A549 (cell line): ENCODE data around the gene AKAP14. TPM values are rescaled to one million over a fixed set of nuclear protein-coding genes. Genes with fewer than 3 reads are reported as not detected.
"Not testable (repeated sequence)": the region's sequence is repeated elsewhere in the genome, so short reads cannot be mapped to it uniquely, and the experiment has no call there.

Source experiments
- ATAC-seq, 2 experiments: fragments of 200-7000 bp in 1 of 2; fragments of >200 bp in 1 of 2; cut with Nextera tagmentation in 1 of 2; cut with Tn5 transposase in 1 of 2; 3 replicates each; pipeline versions ENCODE4 v1.8.0 to v1.9.1; 2018 to 2020; ENCODE audit warnings: mild to moderate bottlenecking in 1 of 2, moderate library complexity in 1 of 2
- CTCF ChIA-PET: fragments of 300-600 bp; sonication (Branson Sonifier 250); formaldehyde crosslinking; extraction: SDS; loops from one replicate; lab custom pipeline; 2021; ENCODE audit warnings: antibody characterized with exemption, inconsistent platforms; lab: Yijun Ruan, JAX
- POLR2A ChIA-PET: fragments of 350-600 bp; formaldehyde crosslinking; extraction: SDS; loops from one replicate; lab custom pipeline; 2021; ENCODE audit warnings: antibody characterized with exemption, inconsistent platforms; lab: Yijun Ruan, JAX
- DNase-seq, 2 experiments: peaks; one replicate each; pipeline versions ENCODE4 v3.0.0 to v3.0.0-alpha.2; 2011 to 2016; ENCODE audit warnings: low read depth in 1 of 2, low spot score in 1 of 2
- FAIRE-seq: peaks from 2 replicates; lab custom pipeline; 2011; peaks lifted over from hg19 to GRCh38; lab: Jason Lieb, UNC
- H3K27ac ChIP-seq, 2 experiments: fragments of >200 bp; sonication (Bioruptor Twin); formaldehyde crosslinking; 3 replicates each; pipeline ENCODE4 v1.5.1; 2016 to 2017
- H3K4me1 ChIP-seq: fragments of >200 bp; sonication (Bioruptor Twin); formaldehyde crosslinking; 3 replicates; pipeline ENCODE4 v1.6.1; 2016
- H3K4me2 ChIP-seq: fragments of >200 bp; sonication (Bioruptor Twin); formaldehyde crosslinking; 3 replicates; pipeline ENCODE4 v1.6.1; 2016
- H3K4me3 ChIP-seq: fragments of >200 bp; sonication (Bioruptor Twin); formaldehyde crosslinking; 3 replicates; pipeline ENCODE4 v1.5.1; 2016
- H3K9me3 ChIP-seq: fragments of >200 bp; sonication (Bioruptor Twin); formaldehyde crosslinking; 3 replicates; pipeline ENCODE4 v1.6.1; 2016
- BHLHE40 ChIP-seq: IDR thresholded peaks from 2 replicates; pipeline ENCODE4 v1.6.1; 2012; ENCODE audit warnings: low read depth, low read length, inconsistent platforms
- CEBPB ChIP-seq, 2 experiments: fragments of >200 bp in 1 of 2; sonication (Bioruptor Twin) in 1 of 2; formaldehyde crosslinking in 1 of 2; IDR thresholded peaks; 2 replicates each; pipeline ENCODE4 v1.6.1; 2012 to 2016
- CTCF ChIP-seq: fragments of >200 bp; sonication (Bioruptor Twin); formaldehyde crosslinking; IDR thresholded peaks from 3 replicates; pipeline ENCODE4 v1.5.1; 2016
- EHMT2 ChIP-seq: fragments of 200-600 bp; sonication (generic); IDR thresholded peaks from 2 replicates; pipeline ENCODE4 v1.6.1; 2016; ENCODE audit warnings: antibody characterized with exemption, low read depth, mild to moderate bottlenecking, moderate library complexity
- ELK1 ChIP-seq: fragments of 150-350 bp; IDR thresholded peaks from 2 replicates; pipeline ENCODE4 v1.6.1; 2014; ENCODE audit warnings: low read depth, mild to moderate bottlenecking, low read length
- ESRRA ChIP-seq: fragments of 150-350 bp; IDR thresholded peaks from 2 replicates; pipeline ENCODE4 v1.6.1; 2014; ENCODE audit warnings: mild to moderate bottlenecking, low read length, borderline replicate concordance
- HOXA7 ChIP-seq: fragments of 250-450 bp; sonication (Bioruptor Pico); IDR thresholded peaks from 2 replicates; pipeline ENCODE4 v1.5.0; 2020; ENCODE audit warnings: mild to moderate bottlenecking, moderate library complexity
- PBX3 ChIP-seq: IDR thresholded peaks from 2 replicates; pipeline ENCODE4 v1.6.1; 2012
- RCOR1 ChIP-seq: fragments of 150-350 bp; IDR thresholded peaks from 2 replicates; pipeline ENCODE4 v1.6.1; 2014; ENCODE audit warnings: antibody characterized with exemption, low read length, low read depth
- RFX5 ChIP-seq: fragments of 450-650 bp; IDR thresholded peaks from 2 replicates; pipeline ENCODE4 v1.7.1; 2014; ENCODE audit warnings: antibody characterized with exemption, mild to moderate bottlenecking, moderate library complexity
- RNF2 ChIP-seq: fragments of 200-600 bp; sonication (generic); IDR thresholded peaks from 2 replicates; pipeline ENCODE4 v1.6.1; 2016; ENCODE audit warnings: low read depth, mild to moderate bottlenecking, antibody characterized with exemption, moderate library complexity, borderline replicate concordance
- ZC3H11A ChIP-seq: fragments of 450-650 bp; IDR thresholded peaks from 2 replicates; pipeline ENCODE4 v1.6.1; 2014; ENCODE audit warnings: antibody characterized with exemption, mild to moderate bottlenecking
- ZFP36 ChIP-seq: fragments of 450-650 bp; IDR thresholded peaks from 2 replicates; pipeline ENCODE4 v1.6.1; 2014; ENCODE audit warnings: borderline replicate concordance; ENCODE audit not compliant: partially characterized antibody
- WGBS: methylation state at CpG from one replicate; pipeline ENCODE4 v1.1.6; 2017; ENCODE audit errors: missing lambda C conversion rate; 5-methylcytosine and 5-hydroxymethylcytosine counted together
- polyA plus RNA-seq, 4 experiments: library from polyadenylated mRNA; depleted of rRNA in 3 of 4; stranded (reverse); fragments of >200 nt; fragmentation: RNase III in 1 of 4; extraction: RNeasy Plus Mini Kit Qiagen cat#74134 plus additional on column Dnase treatment in 1 of 4; gene quantifications; 2 replicates in 3 of 4; 3 replicates in 1 of 4; pipeline ENCODE4 v1.2.3, GENCODE V29; 2011 to 2017
- TF ChIP-seq, protein P1 (sequence below): IDR thresholded peaks from 2 replicates; pipeline ENCODE4 v1.6.1; 2012; ENCODE audit warnings: low read depth, borderline replicate concordance

AKAP14 gene
- polyA plus RNA-seq, 2 of the 4 experiments (the other 2 are of a cell fraction): not detected

- ChIA-PET CTCF (interaction anchor here (0.9 kb wide), 1 partner anchor 32 kb away, joined by 5 read pairs; no protein-coding TSS in a partner anchor), POLR2A (no interaction called here)
- no peaks in the 10 kb centered on the region for H3K4me1 ChIP-seq
- H3K9me3 ChIP-seq: no peaks in the 10 kb centered on the region
- ATAC-seq (no peak), FAIRE-seq (no peak), DNase-seq (no peak)
- TF ChIP-seq RNF2 (no peak), CEBPB (IDR thresholded peaks at IDR 0.05) (peak; percentile 60 to 81; a peak in 3 of 4 replicates)
- 93% methylated on average over 5 of the region's 5 CpGs for WGBS
- H3K27ac ChIP-seq: no peak overlapping the region
- no peak overlapping the region for H3K4me3 ChIP-seq
- no peak overlapping the region for H3K4me2 ChIP-seq
These were observed 24.3 kb downstream of the AKAP14 start for GRCh38 chrX:119919835-119920585.

- H3K4me2 ChIP-seq, H3K27ac ChIP-seq, FAIRE-seq, CTCF ChIA-PET, ATAC-seq, DNase-seq, POLR2A ChIA-PET, H3K9me3 ChIP-seq, H3K4me3 ChIP-seq, H3K4me1 ChIP-seq: not testable (repeated sequence)
- WGBS: 95% methylated on average over 7 of the region's 7 CpGs
These were observed 26.7 kb downstream of the AKAP14 start for GRCh38 chrX:119922391-119922790.

DNA sequence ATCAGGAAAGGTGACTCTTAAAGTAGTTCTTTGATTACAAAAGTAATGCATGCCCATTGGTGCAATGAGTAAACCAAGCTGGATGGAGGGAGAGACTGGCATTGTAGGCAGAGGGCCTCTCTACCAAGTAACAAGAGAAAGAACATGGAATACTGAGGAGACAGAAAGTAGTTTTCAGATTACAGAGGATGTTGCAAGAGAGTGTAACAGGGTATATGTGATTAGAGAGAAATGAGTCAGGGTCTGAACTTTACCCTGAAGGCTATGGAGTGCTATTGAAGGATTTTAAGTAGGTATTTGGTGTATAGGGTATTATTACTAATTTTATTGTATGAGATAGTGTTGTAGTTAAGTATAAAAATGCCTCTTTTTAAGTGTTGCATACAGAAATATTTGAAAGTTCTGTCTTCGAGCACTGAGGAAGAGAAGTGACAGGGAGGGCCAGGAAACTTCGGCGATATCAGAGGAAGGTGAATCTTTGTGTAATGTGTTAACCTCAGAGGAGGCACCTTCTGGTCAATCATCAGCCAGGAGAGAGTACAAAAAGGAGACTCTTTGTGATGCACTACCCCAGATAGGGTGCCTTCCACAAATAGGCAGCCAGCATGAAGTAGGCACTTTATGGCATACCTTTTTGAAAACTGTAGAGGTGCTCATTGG is 39.7 kb downstream of the AKAP14 start:
- ATAC-seq: no peak
- no peak for DNase-seq
- Histone ChIP-seq H3K27ac (no peak overlapping the region), H3K4me3 (no peak overlapping the region), H3K9me3 (no peaks in the 10 kb centered on the region), H3K4me1 (no peaks in the 10 kb centered on the region), H3K4me2 (no peak overlapping the region)
- ChIA-PET POLR2A (no interaction called here), CTCF (interaction anchor here (0.6 kb wide), 1 partner anchor 1471 kb away, joined by 3 read pairs; no protein-coding TSS in a partner anchor)
- TF ChIP-seq EHMT2 (no peak), BHLHE40 (no peak), RFX5 (no peak), ESRRA (no peak), ELK1 (no peak), ZC3H11A (no peak), PBX3 (no peak), CTCF (no peak)
- TF ChIP-seq, protein P1, sequence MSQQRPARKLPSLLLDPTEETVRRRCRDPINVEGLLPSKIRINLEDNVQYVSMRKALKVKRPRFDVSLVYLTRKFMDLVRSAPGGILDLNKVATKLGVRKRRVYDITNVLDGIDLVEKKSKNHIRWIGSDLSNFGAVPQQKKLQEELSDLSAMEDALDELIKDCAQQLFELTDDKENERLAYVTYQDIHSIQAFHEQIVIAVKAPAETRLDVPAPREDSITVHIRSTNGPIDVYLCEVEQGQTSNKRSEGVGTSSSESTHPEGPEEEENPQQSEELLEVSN: no peak
- WGBS: 91% methylated on average over 3 of the region's 3 CpGs
- FAIRE-seq: no peak

DNA sequence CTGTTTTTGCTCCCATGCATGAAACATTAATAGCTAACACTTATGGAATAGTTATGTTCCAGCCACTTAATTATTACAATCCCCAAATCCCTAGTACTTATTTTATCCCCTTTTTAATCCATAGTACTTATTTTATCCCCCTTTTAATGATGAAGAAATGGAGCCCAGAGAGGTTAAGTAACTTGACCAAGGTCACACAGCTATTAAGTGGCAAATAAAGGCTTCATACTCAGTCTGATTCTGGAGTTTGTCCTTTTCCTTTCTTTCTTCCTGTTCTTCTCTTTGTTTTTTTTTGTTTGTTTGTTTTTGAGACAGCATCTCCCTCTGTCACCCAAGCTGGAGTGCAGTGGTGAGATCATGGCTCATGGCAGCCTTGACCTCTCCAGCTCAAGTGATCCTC is 45.6 kb downstream of the AKAP14 start:
- no peak for DNase-seq
- FAIRE-seq: peak; percentile 91
- TF ChIP-seq RCOR1 (no peak), HOXA7 (CRISPR knock-in tag) (no peak), ZFP36 (peak; percentile 30)
- Histone ChIP-seq H3K27ac (no peak overlapping the region), H3K4me2 (peak overlapping the region; percentile 94), H3K4me3 (no peak overlapping the region), H3K4me1 (peaks cover 10% of the 10 kb centered on the region; the same call in 2 of the 3 replicates), H3K9me3 (no peaks in the 10 kb centered on the region)
- ATAC-seq: no peak
- POLR2A ChIA-PET: interaction anchor here (0.6 kb wide), 1 partner anchor 35 kb away, joined by 4 read pairs; no protein-coding TSS in a partner anchor
- CTCF ChIA-PET: interaction anchor here (0.6 kb wide), 1 partner anchor 85 kb away, joined by 3 read pairs; no protein-coding TSS in a partner anchor
